H9 (cell line): ENCODE data around the gene LRRC15. TPM values are rescaled to one million over a fixed set of nuclear protein-coding genes. Genes with fewer than 3 reads are reported as not detected.

Experiments used
- DNase-seq: peaks from one replicate; pipeline ENCODE4 v3.0.0-alpha.2; 2017
- H2AFZ ChIP-seq: one replicate; pipeline ENCODE4 v1.6.1; 2013; ENCODE audit warnings: mild to moderate bottlenecking, low read length, control low read depth, moderate library complexity
- H2AK5ac ChIP-seq: 2 replicates; pipeline ENCODE4 v1.6.1; 2013; ENCODE audit warnings: low read length, control low read depth, mixed read lengths; ENCODE audit not compliant: insufficient read length
- H2BK120ac ChIP-seq: one replicate; pipeline ENCODE4 v1.6.1; 2013; ENCODE audit warnings: low read depth, mild to moderate bottlenecking, low read length, control low read depth, inconsistent platforms; ENCODE audit not compliant: poor library complexity, severe bottlenecking
- H2BK12ac ChIP-seq: 2 replicates; pipeline ENCODE4 v1.6.1; 2013; ENCODE audit warnings: low read length, control low read depth, mixed read lengths, low read depth; ENCODE audit not compliant: insufficient read length
- H2BK15ac ChIP-seq: 2 replicates; pipeline ENCODE4 v1.6.1; 2013; ENCODE audit warnings: low read depth, low read length, control low read depth
- H2BK20ac ChIP-seq: one replicate; pipeline ENCODE4 v1.6.1; 2013; ENCODE audit warnings: low read depth, mild to moderate bottlenecking, low read length, control low read depth, inconsistent platforms; ENCODE audit not compliant: poor library complexity, severe bottlenecking
- H2BK5ac ChIP-seq: 2 replicates; pipeline ENCODE4 v1.6.1; 2013; ENCODE audit warnings: low read length, control low read depth, mixed read lengths; ENCODE audit not compliant: insufficient read length
- H3K14ac ChIP-seq: 2 replicates; pipeline ENCODE4 v1.6.1; 2013; ENCODE audit warnings: low read length, control low read depth; ENCODE audit not compliant: insufficient read depth
- H3K18ac ChIP-seq: 2 replicates; pipeline ENCODE4 v1.6.1; 2013; ENCODE audit warnings: low read depth, mild to moderate bottlenecking, mixed read lengths, low read length, control low read depth; ENCODE audit not compliant: insufficient read length
- H3K23ac ChIP-seq: 2 replicates; pipeline ENCODE4 v1.6.1; 2013; ENCODE audit warnings: low read length, control low read depth, mixed read lengths, low read depth; ENCODE audit not compliant: insufficient read length
- H3K23me2 ChIP-seq: 2 replicates; pipeline ENCODE4 v1.6.1; 2013; ENCODE audit warnings: low read depth, mild to moderate bottlenecking, mixed read lengths, low read length, control low read depth; ENCODE audit not compliant: insufficient read length, poor library complexity, severe bottlenecking
- H3K27ac ChIP-seq: 2 replicates; pipeline ENCODE4 v1.5.1; 2013; ENCODE audit warnings: low read length, control low read depth, mixed read lengths, low read depth; ENCODE audit not compliant: insufficient read length
- H3K27me3 ChIP-seq: 2 replicates; pipeline ENCODE4 v1.6.1; 2013; ENCODE audit warnings: low read length, control low read depth, inconsistent platforms; ENCODE audit not compliant: insufficient read depth
- H3K4ac ChIP-seq: 2 replicates; pipeline ENCODE4 v1.6.1; 2013; ENCODE audit warnings: low read depth, mild to moderate bottlenecking, control low read depth, inconsistent platforms, low read length, moderate library complexity
- H3K4me1 ChIP-seq: 2 replicates; pipeline ENCODE4 v1.6.1; 2013; ENCODE audit warnings: low read length, control low read depth, inconsistent platforms; ENCODE audit not compliant: insufficient read depth
- H3K4me2 ChIP-seq: 2 replicates; pipeline ENCODE4 v1.6.1; 2013; ENCODE audit warnings: low read length, control low read depth, mixed read lengths; ENCODE audit not compliant: insufficient read length, insufficient read depth
- H3K56ac ChIP-seq: 2 replicates; pipeline ENCODE4 v1.6.1; 2013; ENCODE audit warnings: low read depth, mild to moderate bottlenecking, mixed read lengths, low read length, control low read depth; ENCODE audit not compliant: insufficient read length
- H3K79me1 ChIP-seq: 2 replicates; pipeline ENCODE4 v1.6.1; 2013; ENCODE audit warnings: low read depth, mild to moderate bottlenecking, moderate library complexity, low read length, control low read depth, inconsistent platforms; ENCODE audit not compliant: insufficient read depth, poor library complexity, severe bottlenecking
- H3K79me2 ChIP-seq: 2 replicates; pipeline ENCODE4 v1.6.1; 2013; ENCODE audit warnings: low read length, control low read depth, inconsistent platforms; ENCODE audit not compliant: insufficient read depth
- H3K9ac ChIP-seq: 2 replicates; pipeline ENCODE4 v1.6.1; 2013; ENCODE audit warnings: low read length, control low read depth, mixed read lengths; ENCODE audit not compliant: insufficient read length; ENCODE audit errors: extremely low read depth
- H3K9me3 ChIP-seq: one replicate; pipeline ENCODE4 v1.6.1; 2013; ENCODE audit warnings: low read depth, low read length, inconsistent platforms; ENCODE audit not compliant: control insufficient read depth
- H3T11ph ChIP-seq: one replicate; pipeline ENCODE4 v1.6.1; 2013; ENCODE audit warnings: mild to moderate bottlenecking, low read length, control low read depth, inconsistent platforms
- H4K20me1 ChIP-seq: one replicate; pipeline ENCODE4 v1.6.1; 2013; ENCODE audit not compliant: control insufficient read depth, insufficient read length, insufficient read depth
- H4K5ac ChIP-seq: 2 replicates; pipeline ENCODE4 v1.6.1; 2013; ENCODE audit warnings: low read depth, mild to moderate bottlenecking, mixed read lengths, low read length, control low read depth; ENCODE audit not compliant: insufficient read length
- H4K8ac ChIP-seq: replicated peaks from 2 replicates; pipeline ENCODE4 v1.6.1; 2013; ENCODE audit warnings: low read length, control low read depth, mixed read lengths, low read depth; ENCODE audit not compliant: insufficient read length
- H4K91ac ChIP-seq: 2 replicates; pipeline ENCODE4 v1.6.1; 2013; ENCODE audit warnings: low read depth, mild to moderate bottlenecking, moderate library complexity, mixed read lengths, low read length, control low read depth; ENCODE audit not compliant: insufficient read length
- H3K27ac Mint-ChIP-seq, 3 experiments: 2 replicates in 2 of 3; 3 replicates in 1 of 3; pipeline ENCODE4 v1.8.0; 2020 to 2021; ENCODE audit warnings: mixed read lengths in 3 of 3, mild to moderate bottlenecking in 1 of 3, moderate library complexity in 1 of 3
- H3K27me3 Mint-ChIP-seq: 2 replicates; pipeline ENCODE4 v1.8.0; 2021; ENCODE audit warnings: low read depth, mild to moderate bottlenecking, moderate library complexity, mixed read lengths
- H3K36me3 Mint-ChIP-seq, 3 experiments: 2 replicates in 2 of 3; 3 replicates in 1 of 3; pipeline ENCODE4 v1.8.0; 2020 to 2021; ENCODE audit warnings: low read depth in 3 of 3, mixed read lengths in 3 of 3; ENCODE audit not compliant: insufficient read depth in 1 of 3
- H3K4me1 Mint-ChIP-seq, 2 experiments: 2 replicates each; pipeline ENCODE4 v1.8.0; 2020; ENCODE audit warnings: mixed read lengths in 2 of 2
- H3K4me3 Mint-ChIP-seq, 2 experiments: 2 replicates in 1 of 2; 3 replicates in 1 of 2; pipeline ENCODE4 v1.8.0; 2020 to 2021; ENCODE audit warnings: mild to moderate bottlenecking in 2 of 2, mixed read lengths in 2 of 2, moderate library complexity in 1 of 2
- H3K9me3 Mint-ChIP-seq, 2 experiments: 2 replicates in 1 of 2; 3 replicates in 1 of 2; pipeline ENCODE4 v1.8.0; 2020; ENCODE audit warnings: mild to moderate bottlenecking in 2 of 2, mixed read lengths in 2 of 2, moderate library complexity in 1 of 2
- CTCF ChIP-seq: fragments of 200-600 bp; sonication (generic); conservative IDR thresholded peaks from 3 replicates; pipeline ENCODE4 v1.8.0; 2021; ENCODE audit warnings: antibody characterized with exemption, mild to moderate bottlenecking
- WGBS: extraction: QIAGEN DNeasy Blood & Tissue Kit; methylation state at CpG from one replicate; pipeline ENCODE4 v1.1.7; 2013; ENCODE audit warnings: missing lambda C conversion rate, low lambda C conversion rate, mixed read lengths; ENCODE audit not compliant: insufficient read length; ENCODE audit errors: extremely low coverage; 5-methylcytosine and 5-hydroxymethylcytosine counted together
- total RNA-seq: library from RNA; stranded (reverse); gene quantifications from 2 replicates; pipeline ENCODE4 v1.2.1, GENCODE V29; 2021

LRRC15 gene
- total RNA-seq, 1 experiment from 2014 or later, result 0.07 TPM

GRCh38 chr3:194321693-194322640 lies 47.6 kb downstream of the LRRC15 start:
- Histone ChIP-seq H3K23me2 (no peaks in the 10 kb centered on the region), H2AFZ (no peak overlapping the region), H3K9me3 (peaks cover 21% of the 10 kb centered on the region), H4K91ac (no peak overlapping the region), H3K4ac (no peak overlapping the region), H3K27me3 (no peaks in the 10 kb centered on the region), H2BK5ac (no peak overlapping the region), H3K18ac (no peak overlapping the region), H2BK120ac (no peak overlapping the region), H3K79me1 (no peaks in the 10 kb centered on the region), H4K5ac (no peak overlapping the region), H2AK5ac (no peak overlapping the region), H3K56ac (no peak overlapping the region), H3T11ph (no peak overlapping the region), H4K20me1 (no peaks in the 10 kb centered on the region), H3K79me2 (no peaks in the 10 kb centered on the region), H3K9ac (no peak overlapping the region), H3K14ac (no peak overlapping the region; the same call in 1 of the 2 replicates), H2BK12ac (no peak overlapping the region), H3K4me2 (no peak overlapping the region), H4K8ac (no peak overlapping the region), H3K4me1 (no peaks in the 10 kb centered on the region), H3K23ac (no peak overlapping the region), H3K27ac (no peak overlapping the region), H2BK20ac (no peak overlapping the region), H2BK15ac (no peak overlapping the region)
- WGBS, result no CpG with 5 or more reads among the region's 26 CpGs
- Mint-ChIP-seq H3K4me3 (no peak overlapping the region), H3K36me3 (peaks cover 20 to 27% (median 20%) of the 10 kb centered on the region in 3 experiments), H3K27ac (no peak overlapping the region; a peak in 1 of 7 replicates), H3K9me3 (peaks cover 32 to 54% of the 10 kb centered on the region in 2 experiments), H3K27me3 (peaks cover 38% of the 10 kb centered on the region), H3K4me1 (peaks cover 10 to 13% of the 10 kb centered on the region in 2 experiments)
- no peak for DNase-seq
- TF ChIP-seq CTCF, result no peak
